ENCODE measurements around the gene SCNN1G. TPM values are rescaled to one million over a fixed set of nuclear protein-coding genes. Genes with fewer than 3 reads are reported as not detected.

Gene SCNN1G
- total and polyA plus RNA-seq, 2 donors (not counting 1 experiment from before 2014, with no cell fraction given): not detected

GRCh38 chr16:23215435-23215834 lies 32.9 kb downstream of the SCNN1G start:
- TF ChIP-seq EZH2 (IDR thresholded peaks at IDR 0.05; ENCODE audit: low read length, missing control alignments) (no peak), CTCF (conservative IDR thresholded peaks at IDR 0.05 in 1 of 2, IDR thresholded peaks at IDR 0.05 in 1 of 2; ENCODE audit: low read depth in 1 of 2, low read length in 2 of 2) (no peak)
- no peak overlapping the region for H3K4me3 ChIP-seq (replicated peaks in 1 of 4; ENCODE audit: control extremely low read depth in 1 of 4, insufficient read depth in 1 of 4, low read depth in 3 of 4, low read length in 4 of 4)

DNA sequence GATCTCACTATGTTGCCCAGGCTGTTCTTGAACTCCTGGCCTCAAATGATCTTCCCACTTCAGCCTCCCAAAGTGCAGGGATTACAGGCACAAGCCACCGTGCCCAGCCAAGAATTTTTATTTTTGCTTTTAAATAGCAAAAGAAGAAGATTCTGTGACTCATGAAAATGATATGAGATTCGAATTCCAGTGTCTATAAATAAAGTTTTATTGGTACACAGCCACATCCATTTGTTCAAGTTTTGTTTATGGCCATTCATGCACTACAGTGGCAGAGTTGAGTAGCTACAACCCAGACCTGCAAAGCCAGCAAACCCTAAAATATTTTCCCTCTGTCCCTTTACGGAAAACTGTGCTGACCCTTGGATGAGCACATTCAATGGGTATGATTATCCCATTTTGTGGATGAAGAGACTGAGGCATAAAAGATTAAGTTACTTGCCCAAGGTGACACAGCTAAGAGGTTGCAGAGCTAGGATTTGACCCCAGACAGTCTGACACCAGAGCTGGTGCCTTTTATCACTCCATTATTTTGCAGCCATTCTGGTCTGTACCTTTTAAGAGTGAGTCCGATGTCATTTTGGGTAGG lies 34.2 kb downstream of the SCNN1G start:
- H2AFZ ChIP-seq (ENCODE audit: low read length): no peak overlapping the region
- no peak overlapping the region for H3K4me2 ChIP-seq (ENCODE audit: extremely low read depth, insufficient read depth, low read length)
- no peaks in the 10 kb centered on the region for H3K36me3 ChIP-seq (ENCODE audit: control insufficient read depth, insufficient read depth, low read length)
- no peaks in the 10 kb centered on the region for H3K79me2 ChIP-seq (ENCODE audit: control insufficient read depth, insufficient read depth, low read length)
- no peak for TF ChIP-seq EZH2 (IDR thresholded peaks at IDR 0.05; ENCODE audit: low read length, missing control alignments)
- TF ChIP-seq CTCF (conservative IDR thresholded peaks at IDR 0.05 in 1 of 2, IDR thresholded peaks at IDR 0.05 in 1 of 2; ENCODE audit: low read depth in 1 of 2, low read length in 2 of 2): no peak
- DNase-seq (ENCODE audit: low read depth in 2 of 2): no peak
- H4K20me1 ChIP-seq (ENCODE audit: control insufficient read depth, extremely low read depth, insufficient read depth, low read length): no peaks in the 10 kb centered on the region
- H3K4me3 ChIP-seq (replicated peaks in 1 of 4; ENCODE audit: control extremely low read depth in 1 of 4, insufficient read depth in 1 of 4, low read depth in 3 of 4, low read length in 4 of 4): no peak overlapping the region
- H3K27me3 ChIP-seq (ENCODE audit: control insufficient read depth, insufficient read depth, low read length): no peaks in the 10 kb centered on the region
- H3K9me3 ChIP-seq (ENCODE audit: control insufficient read depth, insufficient read depth, low read depth, low read length): no peaks in the 10 kb centered on the region
- H3K9ac ChIP-seq (ENCODE audit: insufficient read depth, low read length): no peak overlapping the region
- no peak overlapping the region for H3K27ac ChIP-seq (ENCODE audit: insufficient read depth, low read length)
- H3K4me1 ChIP-seq (ENCODE audit: control insufficient read depth, extremely low read depth, insufficient read depth, low read length): no peaks in the 10 kb centered on the region

More at GRCh38 chr16:23215435-23215834, 32.9 kb downstream of the SCNN1G start:
- H2AFZ ChIP-seq (ENCODE audit: low read length): no peak overlapping the region
- H4K20me1 ChIP-seq (ENCODE audit: control insufficient read depth, extremely low read depth, insufficient read depth, low read length): no peaks in the 10 kb centered on the region
- no peaks in the 10 kb centered on the region for H3K79me2 ChIP-seq (ENCODE audit: control insufficient read depth, insufficient read depth, low read length)
- no peak overlapping the region for H3K4me2 ChIP-seq (ENCODE audit: extremely low read depth, insufficient read depth, low read length)
- no peaks in the 10 kb centered on the region for H3K27me3 ChIP-seq (ENCODE audit: control insufficient read depth, insufficient read depth, low read length)
- H3K27ac ChIP-seq (ENCODE audit: insufficient read depth, low read length): no peak overlapping the region
- DNase-seq (ENCODE audit: low read depth in 2 of 2): no peak
- no peaks in the 10 kb centered on the region for H3K36me3 ChIP-seq (ENCODE audit: control insufficient read depth, insufficient read depth, low read length)
- no peaks in the 10 kb centered on the region for H3K4me1 ChIP-seq (ENCODE audit: control insufficient read depth, extremely low read depth, insufficient read depth, low read length)
- no peaks in the 10 kb centered on the region for H3K9me3 ChIP-seq (ENCODE audit: control insufficient read depth, insufficient read depth, low read depth, low read length)
- H3K9ac ChIP-seq (ENCODE audit: insufficient read depth, low read length): no peak overlapping the region

DNA sequence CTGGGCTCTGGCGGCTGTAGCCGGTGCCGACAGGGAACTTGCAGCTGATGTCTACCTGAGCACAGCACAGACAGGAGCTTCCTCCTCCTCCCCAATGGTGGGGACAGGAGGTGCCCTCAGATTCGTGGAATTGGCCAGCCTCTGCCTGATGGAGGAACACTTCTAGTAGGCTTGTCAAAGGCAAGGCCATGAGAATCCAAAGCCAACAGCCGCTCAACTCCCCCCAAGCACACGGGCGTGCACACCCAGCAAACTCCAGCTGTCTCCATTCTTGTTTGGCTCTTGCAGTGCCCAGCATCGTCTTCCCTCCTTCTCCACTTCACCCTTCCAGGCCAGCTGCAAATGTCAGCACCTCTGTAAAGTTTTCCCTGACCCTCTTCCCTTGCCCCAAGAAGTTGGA lies 35.1 kb downstream of the SCNN1G start:
- Histone ChIP-seq H3K9me3 (ENCODE audit: control insufficient read depth, insufficient read depth, low read depth, low read length) (no peaks in the 10 kb centered on the region), H3K27ac (ENCODE audit: insufficient read depth, low read length) (no peak overlapping the region), H3K4me2 (ENCODE audit: extremely low read depth, insufficient read depth, low read length) (no peak overlapping the region), H4K20me1 (ENCODE audit: control insufficient read depth, extremely low read depth, insufficient read depth, low read length) (no peaks in the 10 kb centered on the region), H2AFZ (ENCODE audit: low read length) (no peak overlapping the region), H3K9ac (ENCODE audit: insufficient read depth, low read length) (no peak overlapping the region), H3K4me1 (ENCODE audit: control insufficient read depth, extremely low read depth, insufficient read depth, low read length) (no peaks in the 10 kb centered on the region), H3K27me3 (ENCODE audit: control insufficient read depth, insufficient read depth, low read length) (no peaks in the 10 kb centered on the region), H3K4me3 (replicated peaks in 1 of 4; ENCODE audit: control extremely low read depth in 1 of 4, insufficient read depth in 1 of 4, low read depth in 3 of 4, low read length in 4 of 4) (no peak overlapping the region), H3K79me2 (ENCODE audit: control insufficient read depth, insufficient read depth, low read length) (no peaks in the 10 kb centered on the region), H3K36me3 (ENCODE audit: control insufficient read depth, insufficient read depth, low read length) (no peaks in the 10 kb centered on the region)
- TF ChIP-seq CTCF (conservative IDR thresholded peaks at IDR 0.05 in 1 of 2, IDR thresholded peaks at IDR 0.05 in 1 of 2; ENCODE audit: low read depth in 1 of 2, low read length in 2 of 2) (no peak), EZH2 (IDR thresholded peaks at IDR 0.05; ENCODE audit: low read length, missing control alignments) (no peak)
- DNase-seq (ENCODE audit: low read depth in 2 of 2): no peak

Data from fibroblast of lung (primary cell).